HepG2 (cell line): Measurements from ENCODE around the gene FKBP10. TPM values are rescaled to one million over a fixed set of nuclear protein-coding genes. Genes with fewer than 3 reads are reported as not detected.
A peak's percentile ranks its signal among the peaks of the same experiment; 100 is the strongest.

ENCODE experiments used
- CTCF ChIP-seq: sonication (generic); formaldehyde crosslinking; IDR thresholded peaks from 2 replicates; pipeline ENCODE4 v1.5.0; 2020; ENCODE audit warnings: mild to moderate bottlenecking, missing genetic modification reagents, moderate library complexity
- E2F1 ChIP-seq: sonication (generic); formaldehyde crosslinking; IDR thresholded peaks from 2 replicates; pipeline ENCODE4 v1.5.0; 2020; ENCODE audit warnings: missing genetic modification reagents
- HNF1B ChIP-seq: sonication (generic); formaldehyde crosslinking; IDR thresholded peaks from 2 replicates; pipeline ENCODE4 v1.5.1; 2020; ENCODE audit warnings: mild to moderate bottlenecking, moderate library complexity, missing genetic modification reagents
- MAFG ChIP-seq: sonication (generic); formaldehyde crosslinking; IDR thresholded peaks from 2 replicates; pipeline ENCODE4 v1.5.1; 2020; ENCODE audit warnings: mild to moderate bottlenecking, missing genetic modification reagents
- MXI1 ChIP-seq: IDR thresholded peaks from 3 replicates; pipeline ENCODE4 v1.6.1; 2012; ENCODE audit warnings: low read depth, low read length, inconsistent platforms, borderline replicate concordance
- NCOA5 ChIP-seq: sonication (generic); formaldehyde crosslinking; IDR thresholded peaks from 2 replicates; pipeline ENCODE4 v1.4.0; 2020; ENCODE audit warnings: missing genetic modification reagents
- NFATC3 ChIP-seq: sonication (generic); formaldehyde crosslinking; IDR thresholded peaks from 2 replicates; pipeline ENCODE4 v1.5.1; 2020; ENCODE audit warnings: mild to moderate bottlenecking, missing genetic modification reagents
- ONECUT2 ChIP-seq: sonication (generic); formaldehyde crosslinking; IDR thresholded peaks from 2 replicates; pipeline ENCODE4 v1.4.0; 2020; ENCODE audit warnings: missing genetic modification reagents
- PHF21A ChIP-seq: sonication (generic); formaldehyde crosslinking; IDR thresholded peaks from 2 replicates; pipeline ENCODE4 v1.5.0; 2020; ENCODE audit warnings: mild to moderate bottlenecking, missing genetic modification reagents
- PHF8 ChIP-seq: sonication (generic); formaldehyde crosslinking; IDR thresholded peaks from 2 replicates; pipeline ENCODE4 v1.5.0; 2020; ENCODE audit warnings: missing genetic modification reagents
- RELA ChIP-seq: sonication (generic); formaldehyde crosslinking; IDR thresholded peaks from 2 replicates; pipeline ENCODE4 v1.4.0; 2020; ENCODE audit warnings: missing genetic modification reagents
- TBP ChIP-seq: sonication (generic); formaldehyde crosslinking; IDR thresholded peaks from 2 replicates; pipeline ENCODE4 v1.5.0; 2020; ENCODE audit warnings: missing genetic modification reagents
- ZBTB34 ChIP-seq: sonication (generic); formaldehyde crosslinking; IDR thresholded peaks from 2 replicates; pipeline ENCODE4 v1.8.0; 2022; ENCODE audit warnings: mild to moderate bottlenecking, missing genetic modification reagents
- ZMAT5 ChIP-seq: sonication (generic); formaldehyde crosslinking; IDR thresholded peaks from 2 replicates; pipeline ENCODE4 v1.5.0; 2020; ENCODE audit warnings: mild to moderate bottlenecking, low read depth, missing genetic modification reagents, borderline replicate concordance
- ZMYM4 ChIP-seq: sonication (generic); formaldehyde crosslinking; IDR thresholded peaks from 2 replicates; pipeline ENCODE4 v1.8.1; 2023; ENCODE audit warnings: mild to moderate bottlenecking, missing genetic modification reagents
- ZNF121 ChIP-seq: sonication (generic); formaldehyde crosslinking; IDR thresholded peaks from 2 replicates; pipeline ENCODE4 v1.5.0; 2020; ENCODE audit warnings: mild to moderate bottlenecking, missing genetic modification reagents
- ZNF224 ChIP-seq: sonication (generic); formaldehyde crosslinking; IDR thresholded peaks from 2 replicates; pipeline ENCODE4 v1.5.0; 2020; ENCODE audit warnings: mild to moderate bottlenecking, missing genetic modification reagents
- ZNF24 ChIP-seq: fragments of 450-650 bp; IDR thresholded peaks from 2 replicates; pipeline ENCODE4 v1.6.1; 2017; ENCODE audit warnings: antibody characterized with exemption, mild to moderate bottlenecking
- ZNF263 ChIP-seq: sonication (generic); formaldehyde crosslinking; IDR thresholded peaks from 2 replicates; pipeline ENCODE4 v1.4.0; 2020; ENCODE audit warnings: missing genetic modification reagents
- ZNF614 ChIP-seq: IDR thresholded peaks from 2 replicates; pipeline ENCODE4 v1.6.1; 2018; ENCODE audit warnings: missing biosample characterization, missing genetic modification reagents, inconsistent platforms, borderline replicate concordance
- ZNF670 ChIP-seq: sonication (generic); formaldehyde crosslinking; IDR thresholded peaks from 2 replicates; pipeline ENCODE4 v1.8.0; 2022; ENCODE audit warnings: mild to moderate bottlenecking, missing genetic modification reagents, borderline replicate concordance
- ZNF784 ChIP-seq: sonication (generic); formaldehyde crosslinking; IDR thresholded peaks from 2 replicates; pipeline ENCODE4 v1.5.1; 2020; ENCODE audit warnings: missing genetic modification reagents, mild to moderate bottlenecking, borderline replicate concordance
- polyA plus RNA-seq, 8 experiments: library from polyadenylated mRNA; depleted of rRNA in 3 of 8; stranded (reverse) in 7 of 8; unstranded in 1 of 8; fragments of >200 nt; fragmentation: Illumina TruSeq in 4 of 8; extraction: Trizol in 4 of 8; gene quantifications; 2 replicates each; pipeline versions ENCODE4 v1.2.1 to v1.2.3, GENCODE V29; 2011 to 2016; ENCODE audit warnings: low read depth in 4 of 8, missing spikeins in 1 of 8, mixed read lengths in 1 of 8; ENCODE audit not compliant: insufficient read depth in 1 of 8
- total RNA-seq, 5 experiments: library from RNA; depleted of rRNA; stranded (reverse); fragments of >200 nt; fragmentation: Illumina TruSeq; extraction: Trizol; gene quantifications; 2 replicates each; pipeline ENCODE4 v1.2.3, GENCODE V29; 2016; ENCODE audit warnings: low read depth in 1 of 5

The FKBP10 gene
- total and polyA plus RNA-seq, 2 of the 13 experiments (the other 11 are each of a cell fraction or from before 2014, with no cell fraction given) = 149 to 573 TPM

GRCh38 chr17:41792845-41793783 lies 19.7 kb upstream of the FKBP10 start (continued):
- TF ChIP-seq ZNF784 (peak; percentile 40; the same call in 1 of the 2 replicates), ZNF614 (CRISPR knock-in tag) (peak; percentile 55; the same call in 1 of the 2 replicates), MXI1 (peak; percentile 37; the same call in 1 of the 3 replicates), ZBTB34 (CRISPR knock-in tag) (no peak), ZMAT5 (CRISPR knock-in tag) (no peak), ZNF224 (CRISPR knock-in tag) (no peak), NFATC3 (0 out of 2 replicates have a peak, but pooled peaks have one; percentile 36), HNF1B (CRISPR knock-in tag) (no peak), MAFG (no peak), CTCF (CRISPR knock-in tag) (no peak; the same call in 1 of the 2 replicates), ZMYM4 (CRISPR knock-in tag) (no peak), PHF8 (peak; percentile 19; the same call in 1 of the 2 replicates), ZNF670 (CRISPR knock-in tag) (peak; percentile 30; the same call in 1 of the 2 replicates), E2F1 (no peak), ZNF263 (CRISPR knock-in tag) (0 out of 2 replicates have a peak, but pooled peaks have one; percentile 17), RELA (CRISPR knock-in tag) (no peak; the same call in 1 of the 2 replicates), ZNF121 (CRISPR knock-in tag) (no peak), ZNF24 (no peak), ONECUT2 (CRISPR knock-in tag) (no peak), NCOA5 (no peak), TBP (CRISPR knock-in tag) (no peak), PHF21A (CRISPR knock-in tag) (peak; percentile 73; the same call in 1 of the 2 replicates)
